Adipocyte (in vitro differentiated cells): ENCODE measurements around the gene C1orf105.

Experiments used
- DNase-seq: peaks from one replicate; pipeline ENCODE4 v3.0.0-alpha.2; 2015; ENCODE audit warnings: low read depth
- H3K27me3 ChIP-seq: replicated peaks from 2 replicates; pipeline ENCODE4 v1.7.0; 2013; ENCODE audit warnings: mild to moderate bottlenecking, low read length, moderate library complexity; ENCODE audit not compliant: control insufficient read depth, insufficient read depth
- H3K36me3 ChIP-seq: 2 replicates; pipeline ENCODE4 v1.7.0; 2013; ENCODE audit warnings: low read length, mild to moderate bottlenecking, moderate library complexity; ENCODE audit not compliant: control insufficient read depth, insufficient read depth, severe bottlenecking
- H3K4me1 ChIP-seq: 2 replicates; pipeline ENCODE4 v1.7.0; 2013; ENCODE audit warnings: mild to moderate bottlenecking, low read length, moderate library complexity; ENCODE audit not compliant: control insufficient read depth, insufficient read depth
- H3K4me3 ChIP-seq: 2 replicates; pipeline ENCODE4 v1.7.0; 2013; ENCODE audit warnings: mild to moderate bottlenecking, low read length, moderate library complexity
- H3K9ac ChIP-seq: 2 replicates; pipeline ENCODE4 v1.7.0; 2013; ENCODE audit warnings: mild to moderate bottlenecking, low read length, moderate library complexity
- H3K9me3 ChIP-seq: 2 replicates; pipeline ENCODE4 v1.7.0; 2013; ENCODE audit warnings: mild to moderate bottlenecking, low read length, moderate library complexity; ENCODE audit not compliant: control insufficient read depth

C1orf105 gene

GRCh38 chr1:172397221-172397620 is 23.3 kb upstream of the C1orf105 start:
- H3K9me3 ChIP-seq = no peaks in the 10 kb centered on the region
- DNase-seq = peak; percentile 59
- H3K4me3 ChIP-seq = no peak overlapping the region
- H3K27me3 ChIP-seq = no peaks in the 10 kb centered on the region
- no peaks in the 10 kb centered on the region for H3K36me3 ChIP-seq
- H3K9ac ChIP-seq = no peak overlapping the region
- H3K4me1 ChIP-seq = peaks cover 40% of the 10 kb centered on the region

- Histone ChIP-seq H3K36me3 (no peaks in the 10 kb centered on the region), H3K4me3 (no peak overlapping the region), H3K9me3 (no peaks in the 10 kb centered on the region), H3K27me3 (no peaks in the 10 kb centered on the region), H3K9ac (peak overlapping the region; percentile 83), H3K4me1 (peaks cover 40% of the 10 kb centered on the region)
- no peak for DNase-seq
These were observed 22.9 kb upstream of the C1orf105 start for GRCh38 chr1:172397633-172398032.

- Histone ChIP-seq H3K4me3 (peak overlapping the region; percentile 55), H3K36me3 (no peaks in the 10 kb centered on the region), H3K9ac (peak overlapping the region; percentile 83), H3K27me3 (no peaks in the 10 kb centered on the region), H3K4me1 (peaks cover 43% of the 10 kb centered on the region), H3K9me3 (no peaks in the 10 kb centered on the region)
- peak; percentile 39 for DNase-seq
These were observed 22.3 kb upstream of the C1orf105 start for GRCh38 chr1:172398193-172398592.

GRCh38 chr1:172398970-172399755 is 21.3 kb upstream of the C1orf105 start:
- no peaks in the 10 kb centered on the region for H3K36me3 ChIP-seq
- DNase-seq = peak; percentile 97
- H3K9me3 ChIP-seq = no peaks in the 10 kb centered on the region
- H3K4me1 ChIP-seq = peaks cover 45% of the 10 kb centered on the region
- H3K4me3 ChIP-seq = peak overlapping the region; percentile 55
- no peaks in the 10 kb centered on the region for H3K27me3 ChIP-seq
- H3K9ac ChIP-seq = peak overlapping the region; percentile 83

GRCh38 chr1:172399756-172400721 is 20.4 kb upstream of the C1orf105 start:
- Histone ChIP-seq H3K9ac (peak overlapping the region; percentile 72), H3K4me3 (no peak overlapping the region), H3K27me3 (no peaks in the 10 kb centered on the region), H3K9me3 (no peaks in the 10 kb centered on the region), H3K36me3 (no peaks in the 10 kb centered on the region), H3K4me1 (peaks cover 45% of the 10 kb centered on the region)
- DNase-seq = no peak

- Histone ChIP-seq H3K36me3 (no peaks in the 10 kb centered on the region), H3K9ac (peak overlapping the region; percentile 72), H3K9me3 (no peaks in the 10 kb centered on the region), H3K27me3 (no peaks in the 10 kb centered on the region), H3K4me3 (no peak overlapping the region), H3K4me1 (peaks cover 45% of the 10 kb centered on the region)
- no peak for DNase-seq
These were observed 19.8 kb upstream of the C1orf105 start for GRCh38 chr1:172400722-172401105.

GRCh38 chr1:172401477-172401876 is 19.0 kb upstream of the C1orf105 start:
- no peaks in the 10 kb centered on the region for H3K27me3 ChIP-seq
- DNase-seq = no peak
- H3K36me3 ChIP-seq = no peaks in the 10 kb centered on the region
- no peak overlapping the region for H3K4me3 ChIP-seq
- peak overlapping the region; percentile 72 for H3K9ac ChIP-seq
- H3K4me1 ChIP-seq = peaks cover 45% of the 10 kb centered on the region
- no peaks in the 10 kb centered on the region for H3K9me3 ChIP-seq

- Histone ChIP-seq H3K9me3 (no peaks in the 10 kb centered on the region), H3K27me3 (no peaks in the 10 kb centered on the region)
- no peak for DNase-seq
These were observed 18.6 kb upstream of the C1orf105 start for GRCh38 chr1:172401892-172402291.

GRCh38 chr1:172402878-172403569 is 17.5 kb upstream of the C1orf105 start:
- no peaks in the 10 kb centered on the region for H3K36me3 ChIP-seq
- H3K9me3 ChIP-seq = no peaks in the 10 kb centered on the region
- DNase-seq = no peak
- peaks cover 34% of the 10 kb centered on the region for H3K4me1 ChIP-seq
- no peak overlapping the region for H3K4me3 ChIP-seq
- no peak overlapping the region for H3K9ac ChIP-seq
- H3K27me3 ChIP-seq = no peaks in the 10 kb centered on the region

More at GRCh38 chr1:172401892-172402291, 18.6 kb upstream of the C1orf105 start:
- H3K36me3 ChIP-seq = no peaks in the 10 kb centered on the region
- peaks cover 45% of the 10 kb centered on the region for H3K4me1 ChIP-seq
- no peak overlapping the region for H3K9ac ChIP-seq
- no peak overlapping the region for H3K4me3 ChIP-seq

- Histone ChIP-seq H3K4me3 (no peak overlapping the region), H3K9me3 (no peaks in the 10 kb centered on the region), H3K36me3 (no peaks in the 10 kb centered on the region), H3K9ac (no peak overlapping the region), H3K27me3 (no peaks in the 10 kb centered on the region), H3K4me1 (peaks cover 28% of the 10 kb centered on the region)
- no peak for DNase-seq
These were observed 16.4 kb upstream of the C1orf105 start for GRCh38 chr1:172404121-172404520.

GRCh38 chr1:172405912-172406311 is 14.6 kb upstream of the C1orf105 start:
- no peaks in the 10 kb centered on the region for H3K27me3 ChIP-seq
- peaks cover 26% of the 10 kb centered on the region for H3K4me1 ChIP-seq
- no peaks in the 10 kb centered on the region for H3K9me3 ChIP-seq
- H3K36me3 ChIP-seq = no peaks in the 10 kb centered on the region
- no peak overlapping the region for H3K9ac ChIP-seq
- no peak overlapping the region for H3K4me3 ChIP-seq
- DNase-seq = no peak
